ENCODE measurements around the gene PTBP3. TPM values are rescaled to one million over a fixed set of nuclear protein-coding genes. Genes with fewer than 3 reads are reported as not detected.
A peak's percentile ranks its signal among the peaks of the same experiment; 100 is the strongest.

Gene PTBP3
- total RNA-seq, 1 experiment from 2014 or later, result 23.2 TPM

- no peak overlapping the region for H3K27ac ChIP-seq (ENCODE audit: low read length)
- CTCF ChIA-PET, result interaction anchor here (0.6 kb wide), 1 partner anchor 293 kb away, joined by 4 read pairs; no protein-coding TSS in a partner anchor
Observed at GRCh38 chr9:112226091-112226490, 107.3 kb downstream of the PTBP3 start.

GRCh38 chr9:112224401-112225289, 108.8 kb downstream of the PTBP3 start:
- no TSS peak for BruUV-seq (replicated peaks)
- ATAC-seq, result peak; percentile 70
- no peak overlapping the region for H3K9ac ChIP-seq (ENCODE audit: low read length)

More at GRCh38 chr9:112226091-112226490, 107.3 kb downstream of the PTBP3 start:
- Histone ChIP-seq H3K27me3 (ENCODE audit: low read length) (no peaks in the 10 kb centered on the region), H3K9ac (ENCODE audit: low read length) (no peak overlapping the region), H3K4me3 (ENCODE audit: low read length) (no peak overlapping the region), H3K4me1 (ENCODE audit: insufficient read depth, low read length) (peaks cover 16% of the 10 kb centered on the region), H3K4me2 (ENCODE audit: low read length) (no peak overlapping the region), H3K36me3 (ENCODE audit: low read depth, low read length) (peaks cover 25% of the 10 kb centered on the region), H3K9me3 (ENCODE audit: low read length) (no peaks in the 10 kb centered on the region), H4K20me1 (ENCODE audit: low read length) (no peaks in the 10 kb centered on the region), H2AFZ (ENCODE audit: low read length) (no peak overlapping the region), H3K79me2 (ENCODE audit: low read length) (no peaks in the 10 kb centered on the region), H3F3A (ENCODE audit: low read length, unreplicated experiment) (no peaks in the 10 kb centered on the region), H3K9me2 (replicated peaks; ENCODE audit: low read length) (no peaks in the 10 kb centered on the region)
- intact Hi-C loops (cut with micrococcal nuclease), result no loop called here
- no TSS peak for BruUV-seq (replicated peaks)
- no peak for TF ChIP-seq EZH2 (IDR thresholded peaks at IDR 0.05; ENCODE audit: low read length, unreplicated experiment)
- TF ChIP-seq CTCF (conservative IDR thresholded peaks at IDR 0.05; ENCODE audit: low read depth, low read length), result no peak
- no peak for TF ChIP-seq EZH2phosphoT487 (IDR thresholded peaks at IDR 0.05; ENCODE audit: borderline replicate concordance, low read length)
- DNase-seq, result no peak
- no peak for ATAC-seq
- POLR2A ChIA-PET (ENCODE audit: unreplicated experiment), result no interaction called here

More at GRCh38 chr9:112224401-112225289, 108.8 kb downstream of the PTBP3 start:
- Histone ChIP-seq H3F3A (ENCODE audit: low read length, unreplicated experiment) (no peaks in the 10 kb centered on the region), H3K79me2 (ENCODE audit: low read length) (no peaks in the 10 kb centered on the region), H3K4me3 (ENCODE audit: low read length) (no peak overlapping the region), H3K27ac (ENCODE audit: low read length) (peak overlapping the region; percentile 64), H3K9me2 (replicated peaks; ENCODE audit: low read length) (no peaks in the 10 kb centered on the region), H3K4me1 (ENCODE audit: insufficient read depth, low read length) (peaks cover 16% of the 10 kb centered on the region), H2AFZ (ENCODE audit: low read length) (no peak overlapping the region), H4K20me1 (ENCODE audit: low read length) (no peaks in the 10 kb centered on the region), H3K9me3 (ENCODE audit: low read length) (no peaks in the 10 kb centered on the region), H3K36me3 (ENCODE audit: low read depth, low read length) (peaks cover 25% of the 10 kb centered on the region), H3K27me3 (ENCODE audit: low read length) (no peaks in the 10 kb centered on the region), H3K4me2 (ENCODE audit: low read length) (peak overlapping the region; percentile 7; the same call in 1 of the 2 replicates)
- TF ChIP-seq CTCF (conservative IDR thresholded peaks at IDR 0.05; ENCODE audit: low read depth, low read length) (no peak), EZH2 (IDR thresholded peaks at IDR 0.05; ENCODE audit: low read length, unreplicated experiment) (no peak), EZH2phosphoT487 (IDR thresholded peaks at IDR 0.05; ENCODE audit: borderline replicate concordance, low read length) (no peak)
- POLR2A ChIA-PET (ENCODE audit: unreplicated experiment), result no interaction called here
- peak; percentile 53 for DNase-seq
- intact Hi-C loops (cut with micrococcal nuclease), result no loop called here
- CTCF ChIA-PET, result no interaction called here

Data from PC-3 (cell line).